SH-SY5Y (cell line): Measurements from ENCODE around the gene PKP2.

Experiments used
- GATA2 ChIP-seq: IDR thresholded peaks from 2 replicates; pipeline ENCODE4 v1.6.1; 2011; ENCODE audit warnings: mild to moderate bottlenecking, low read depth, low read length
- GATA3 ChIP-seq: IDR thresholded peaks from 2 replicates; pipeline ENCODE4 v1.6.1; 2011; ENCODE audit warnings: low read depth, mild to moderate bottlenecking, low read length, moderate library complexity

The PKP2 gene

GRCh38 chr12:32841061-32841460, 55.5 kb downstream of the PKP2 start:
- TF ChIP-seq GATA3 (no peak), GATA2 (no peak)

GRCh38 chr12:32839828-32840227, 56.7 kb downstream of the PKP2 start:
- TF ChIP-seq GATA3: no peak
- TF ChIP-seq GATA2: no peak

DNA sequence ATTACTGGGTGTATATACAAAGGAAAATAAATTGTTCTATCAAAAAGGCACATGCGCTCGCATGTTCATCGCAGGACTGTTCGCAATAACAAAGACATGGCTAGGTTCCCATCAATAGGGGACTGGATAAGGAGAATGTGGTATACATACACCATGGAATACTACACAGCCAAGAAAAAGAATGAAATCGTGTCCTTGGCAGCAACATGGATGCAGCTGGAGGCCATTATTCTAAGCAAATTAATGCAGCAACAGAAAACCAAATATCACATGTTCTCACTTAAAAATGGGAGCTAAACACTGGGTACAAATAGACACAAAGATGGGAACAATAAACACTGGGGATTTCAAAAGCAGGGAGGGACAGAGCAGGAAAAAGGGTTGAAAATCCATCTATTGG, 58.6 kb downstream of the PKP2 start:
- no peak for TF ChIP-seq GATA3

DNA sequence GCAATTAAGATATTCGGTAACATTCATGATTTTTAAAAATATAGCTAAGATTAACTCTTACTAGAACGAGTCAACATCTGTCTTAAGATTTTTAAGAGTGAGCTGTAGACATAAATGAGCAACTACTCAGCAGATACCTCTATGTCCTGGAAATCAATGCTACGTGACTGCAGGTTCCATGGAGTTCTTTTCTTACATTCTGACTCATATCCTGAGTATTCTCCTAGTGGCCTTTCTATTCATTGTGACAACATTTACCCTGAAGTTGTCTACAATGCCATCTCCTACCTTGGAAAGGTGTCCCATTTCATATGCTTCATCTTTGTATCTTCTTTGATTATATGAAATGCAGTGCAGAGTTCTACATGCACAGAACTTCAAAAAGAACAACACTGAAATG, 59.9 kb downstream of the PKP2 start:
- TF ChIP-seq GATA2 (no peak), GATA3 (no peak)

DNA sequence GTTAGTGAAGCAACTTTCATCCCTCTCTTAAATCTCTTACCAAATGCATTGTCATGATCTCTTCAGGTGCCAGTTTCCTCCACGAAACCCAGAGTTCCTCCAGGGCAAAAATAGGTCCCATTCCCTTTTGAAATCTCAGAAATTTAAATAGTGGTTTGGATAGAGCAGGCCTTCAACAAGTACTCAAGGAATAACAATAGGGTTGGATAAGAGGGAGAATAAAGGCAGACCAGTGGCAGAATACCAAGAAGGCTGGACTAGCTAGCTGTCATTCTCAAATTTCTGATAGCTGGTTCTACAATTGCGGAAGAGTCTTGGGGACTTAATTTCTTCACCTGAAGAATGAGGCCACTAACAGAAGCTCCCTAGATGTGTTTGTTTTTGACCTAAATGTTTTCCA, 62.5 kb downstream of the PKP2 start:
- TF ChIP-seq GATA3 (no peak), GATA2 (no peak)

- TF ChIP-seq GATA3: no peak
- TF ChIP-seq GATA2: no peak
Observed at GRCh38 chr12:32828552-32828951, 68.0 kb downstream of the PKP2 start.

DNA sequence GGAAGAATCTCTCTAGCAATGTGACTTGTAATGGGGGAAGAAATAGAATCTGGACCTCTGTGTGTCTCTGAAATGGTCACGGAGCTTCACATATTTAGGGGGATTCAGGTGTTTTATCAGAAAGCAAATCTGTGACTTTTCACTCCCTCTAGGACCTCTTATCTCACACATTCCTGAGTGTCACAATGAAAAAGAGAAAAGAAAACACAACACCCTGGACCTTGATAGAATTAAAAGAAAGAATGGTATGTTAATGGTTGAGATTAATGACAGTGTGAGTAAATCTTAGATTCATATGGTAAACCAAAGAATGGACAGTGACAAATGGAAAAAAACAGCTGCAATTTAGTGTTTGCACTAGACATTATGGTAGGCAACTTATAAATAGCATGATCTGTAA, 68.5 kb downstream of the PKP2 start:
- TF ChIP-seq GATA2 (no peak; the same call in 1 of the 2 replicates), GATA3 (no peak)

DNA sequence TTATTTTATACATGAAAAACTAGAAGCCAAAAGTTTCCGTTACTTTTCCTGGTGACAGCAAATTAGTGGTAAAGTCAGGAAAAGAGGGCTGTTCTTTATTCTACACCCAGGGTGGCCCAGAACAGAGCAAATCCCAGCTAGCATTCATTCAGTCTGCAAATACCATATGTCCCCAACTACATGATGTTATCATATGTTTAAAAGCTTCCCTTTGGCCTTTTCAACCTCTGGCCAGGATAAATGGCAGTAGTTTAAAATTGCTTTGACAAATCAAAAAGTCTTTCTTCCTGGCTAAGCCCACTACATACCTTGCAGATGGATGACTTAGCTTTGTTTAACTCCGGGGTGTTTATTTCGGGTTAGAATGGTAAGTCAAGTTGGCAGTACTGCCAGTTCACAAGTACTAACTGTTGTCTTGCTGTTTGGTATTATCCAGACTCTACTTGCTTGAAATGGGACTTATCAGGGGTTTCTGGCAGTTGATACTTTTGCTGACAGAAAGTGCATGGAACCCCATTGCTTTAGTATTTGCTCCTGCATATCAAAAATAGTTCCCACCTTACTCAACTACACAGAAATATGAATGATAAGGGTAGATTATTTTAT, 69.7 kb downstream of the PKP2 start:
- TF ChIP-seq GATA3: peak; percentile 81
- TF ChIP-seq GATA2: peak; percentile 79

DNA sequence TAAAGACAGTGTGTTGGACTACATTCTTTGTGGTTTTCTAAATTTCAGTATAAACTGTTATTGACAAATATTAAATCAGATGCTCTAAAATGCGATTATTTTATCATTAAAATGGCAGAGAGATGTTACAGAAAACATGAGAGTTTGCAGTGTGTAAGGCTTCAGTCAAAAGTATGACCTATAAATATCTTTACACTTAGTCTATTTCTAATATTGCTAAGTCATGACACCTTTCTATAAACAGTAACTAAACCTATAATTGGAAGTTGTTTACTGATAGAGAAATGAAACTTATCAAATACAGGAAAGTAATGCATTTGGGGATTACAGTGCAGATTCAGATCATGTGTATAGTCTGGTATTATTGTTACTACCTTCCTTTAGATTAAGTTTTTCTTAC, 72.0 kb downstream of the PKP2 start:
- TF ChIP-seq GATA2 (no peak), GATA3 (no peak)

DNA sequence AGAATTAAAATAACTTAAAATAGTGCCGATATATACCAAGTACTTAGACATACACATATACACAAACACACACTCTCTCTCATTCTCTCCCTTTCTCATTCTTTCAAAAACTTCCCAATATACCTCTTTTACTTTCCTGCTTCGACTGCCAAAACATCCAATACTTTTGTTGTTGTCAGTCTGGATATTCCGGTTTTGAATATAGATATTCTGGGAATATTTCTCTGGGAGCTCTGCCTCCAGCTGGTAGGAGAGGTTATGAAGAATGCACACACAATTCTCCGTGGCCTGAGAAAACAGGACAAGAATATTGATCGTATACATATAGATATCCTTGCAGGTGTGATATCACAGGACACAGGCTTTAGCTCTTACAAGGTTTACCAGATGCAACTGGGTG, 74.2 kb downstream of the PKP2 start:
- TF ChIP-seq GATA2 (no peak), GATA3 (no peak)

DNA sequence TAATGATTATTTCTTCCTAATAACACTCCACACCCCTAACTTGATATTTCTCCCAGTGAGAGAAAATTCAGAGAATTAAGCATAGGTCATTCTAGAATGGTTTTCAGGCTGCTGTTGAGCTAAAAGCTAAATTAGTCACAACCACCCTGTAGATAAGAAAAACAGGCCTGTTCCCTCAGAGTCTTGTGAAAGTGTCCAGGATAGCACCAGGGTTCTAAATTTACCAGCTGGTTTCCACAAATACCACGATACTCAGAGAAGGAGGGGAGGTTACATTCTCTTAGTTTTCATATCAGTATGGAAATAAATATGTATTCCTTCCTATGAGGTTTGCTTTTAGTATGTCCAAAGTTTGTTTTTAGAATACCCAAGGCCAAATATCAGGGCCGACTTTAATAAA, 74.9 kb downstream of the PKP2 start:
- TF ChIP-seq GATA2 (peak; percentile 48; the same call in 1 of the 2 replicates), GATA3 (0 out of 2 replicates have a peak, but pooled peaks have one; percentile 22)

GRCh38 chr12:32821293-32821692, 75.3 kb downstream of the PKP2 start:
- TF ChIP-seq GATA3 (no peak), GATA2 (no peak)

GRCh38 chr12:32820376-32820931, 76.1 kb downstream of the PKP2 start:
- no peak for TF ChIP-seq GATA2
- TF ChIP-seq GATA3: no peak

DNA sequence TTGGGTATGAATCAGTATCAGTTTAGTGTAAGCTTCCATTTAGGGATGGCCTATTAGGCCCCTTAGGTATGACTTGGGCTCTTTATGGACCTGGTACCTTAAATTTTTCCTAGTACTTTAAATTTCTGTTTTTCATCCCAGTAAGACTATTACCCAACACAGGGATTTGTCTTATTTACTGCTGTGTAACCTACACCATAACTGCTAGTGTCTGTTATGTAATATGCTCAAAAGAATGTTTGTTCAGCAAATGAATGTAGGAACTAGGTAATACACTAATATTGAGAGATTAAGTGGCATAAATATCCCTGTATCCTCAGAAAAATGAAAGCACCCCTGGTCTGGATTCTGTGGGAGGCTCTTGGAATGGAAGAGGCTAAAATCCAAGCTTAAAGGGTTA, 77.2 kb downstream of the PKP2 start:
- TF ChIP-seq GATA3 (no peak), GATA2 (no peak)

GRCh38 chr12:32811686-32812392, 84.7 kb downstream of the PKP2 start:
- TF ChIP-seq GATA3 (no peak), GATA2 (no peak)
